Embryonic facial prominence (tissue), 1 donor: Measurements from ENCODE around the gene PCSK6.

Experiments
- DNase-seq: peaks from one replicate; pipeline ENCODE4 v3.0.0-alpha.2; 2016; ENCODE audit errors: extremely low spot score

PCSK6 gene

DNA sequence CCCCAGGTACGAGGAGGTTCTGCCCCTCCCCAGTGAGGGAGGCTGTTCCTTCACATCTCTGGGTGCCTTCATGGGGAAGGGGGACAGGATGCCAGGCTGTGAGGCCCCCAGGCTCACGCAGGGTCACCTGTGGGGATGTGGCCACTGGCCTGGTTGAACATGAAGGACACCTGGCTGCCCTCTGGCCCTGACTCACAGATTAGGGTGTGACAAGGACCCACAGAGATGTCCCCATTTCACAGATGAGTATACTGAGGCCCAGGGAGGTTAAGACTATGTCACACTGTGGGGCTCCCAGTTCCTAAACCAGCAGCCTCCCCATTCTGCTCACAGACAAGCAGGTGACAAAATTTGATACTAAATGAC, 42.4 kb downstream of the PCSK6 start:
- DNase-seq: no peak

- DNase-seq: no peak
Measured at GRCh38 chr15:101446518-101447167, 42.9 kb downstream of the PCSK6 start.

DNA sequence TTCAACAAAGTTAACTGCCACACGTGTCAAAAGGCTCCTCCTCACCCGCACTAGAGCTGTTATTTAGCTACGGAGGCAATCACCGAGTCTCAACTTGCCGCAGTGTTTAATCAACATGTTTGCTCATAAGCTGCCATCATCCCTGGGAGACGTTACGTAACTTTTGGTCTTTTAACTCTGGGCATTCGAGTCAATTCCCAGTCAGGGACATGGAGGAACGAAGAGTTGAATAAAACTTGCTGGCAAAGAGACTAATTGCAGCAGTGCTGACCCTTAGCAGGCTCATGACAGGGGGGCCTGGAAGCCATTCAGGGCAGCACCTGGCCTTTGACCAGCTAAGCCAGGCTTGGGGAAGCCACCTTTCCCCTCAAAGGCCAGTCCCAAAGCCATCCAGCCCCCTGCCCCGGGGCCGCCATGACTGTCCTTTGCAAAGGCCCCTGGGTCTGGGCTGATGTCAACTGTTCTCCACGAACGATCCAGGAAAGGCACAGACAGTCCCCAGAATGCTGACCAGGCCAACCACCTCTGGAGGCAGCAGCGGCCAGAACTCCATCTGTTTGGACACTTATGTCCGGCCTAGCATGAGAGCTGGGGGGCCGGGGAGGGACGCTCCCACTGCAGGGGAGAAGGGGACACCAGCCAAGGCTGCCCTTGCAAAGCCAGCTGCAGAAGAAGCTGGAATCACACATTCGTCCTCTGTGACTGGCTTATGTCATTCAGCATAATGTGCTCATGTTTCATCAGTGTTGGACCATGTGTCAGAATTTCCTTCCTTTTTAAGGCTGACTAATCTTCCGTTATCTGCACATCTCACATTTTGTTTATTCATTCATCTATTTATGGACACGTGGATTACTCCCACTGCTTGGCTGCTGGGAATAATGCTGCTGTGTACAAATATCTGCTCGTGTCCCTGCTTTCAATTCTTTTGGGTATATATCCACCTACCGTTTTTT, 43.7 kb downstream of the PCSK6 start:
- no peak for DNase-seq

GRCh38 chr15:101444807-101445508, 44.5 kb downstream of the PCSK6 start:
- no peak for DNase-seq

DNA sequence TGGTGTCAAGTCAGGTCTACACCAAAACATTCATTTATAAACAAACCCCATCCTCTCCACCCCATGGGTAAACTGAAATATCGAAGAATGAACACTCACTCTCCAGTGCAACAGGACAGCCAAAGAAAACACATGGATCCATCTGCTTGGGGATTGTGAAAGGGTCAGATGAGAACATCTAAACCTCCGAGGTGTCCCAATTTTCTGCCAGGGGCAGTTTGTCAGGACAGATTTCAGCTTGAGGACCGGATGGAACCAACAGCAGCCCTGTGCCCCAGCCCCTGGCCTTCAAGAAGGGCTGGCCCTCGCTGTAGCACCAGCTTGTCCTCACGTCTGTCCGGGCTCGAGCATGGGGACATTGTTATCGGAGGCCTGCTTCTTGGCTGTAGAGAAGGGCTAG, 45.5 kb downstream of the PCSK6 start:
- DNase-seq: no peak

GRCh38 chr15:101442272-101442671, 47.2 kb downstream of the PCSK6 start:
- no peak for DNase-seq

GRCh38 chr15:101441696-101442095, 47.8 kb downstream of the PCSK6 start:
- no peak for DNase-seq

DNA sequence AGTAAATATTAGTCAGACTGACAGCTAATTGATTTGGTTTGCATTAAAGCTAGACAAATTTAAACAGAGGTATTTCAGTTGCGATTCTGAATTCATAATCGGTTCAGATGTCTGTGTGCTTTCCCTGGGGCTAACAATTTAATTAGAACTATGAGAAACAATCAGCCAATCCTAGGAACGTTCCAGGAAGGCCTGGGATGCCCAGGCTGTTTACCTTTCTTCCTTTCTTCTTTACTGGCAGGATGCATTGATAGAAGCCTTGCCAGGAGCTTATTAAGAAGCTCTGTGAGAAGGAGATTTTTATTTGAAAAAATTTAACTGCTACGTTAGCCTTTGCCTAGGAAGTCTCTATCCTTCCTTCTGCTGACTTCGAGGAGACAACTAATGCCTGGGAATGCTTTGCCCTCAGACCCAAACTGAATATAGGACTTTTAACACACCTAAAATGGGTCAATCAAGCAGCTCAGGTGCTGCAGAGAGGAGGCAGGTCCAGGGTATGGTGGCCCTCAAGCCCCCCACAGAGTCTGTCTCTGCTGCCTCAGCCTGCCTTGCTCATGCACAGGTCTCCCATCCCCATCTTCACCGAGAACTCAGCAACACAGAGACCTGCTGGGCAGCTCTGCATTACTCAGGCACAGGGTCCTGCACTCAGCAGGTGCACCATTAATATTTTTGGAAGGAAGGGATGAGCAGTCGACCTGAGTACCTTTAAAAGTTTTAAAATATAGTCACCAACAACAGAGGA, 48.5 kb downstream of the PCSK6 start:
- no peak for DNase-seq

GRCh38 chr15:101439920-101440319, 49.6 kb downstream of the PCSK6 start:
- peak; percentile 43 for DNase-seq

- no peak for DNase-seq
Measured at GRCh38 chr15:101439285-101439919, 50.1 kb downstream of the PCSK6 start.

- DNase-seq: no peak
Measured at GRCh38 chr15:101438482-101439284, 50.8 kb downstream of the PCSK6 start.

- DNase-seq: no peak
Measured at GRCh38 chr15:101437618-101438481, 51.7 kb downstream of the PCSK6 start.

- no peak for DNase-seq
Measured at GRCh38 chr15:101437209-101437608, 52.3 kb downstream of the PCSK6 start.

DNA sequence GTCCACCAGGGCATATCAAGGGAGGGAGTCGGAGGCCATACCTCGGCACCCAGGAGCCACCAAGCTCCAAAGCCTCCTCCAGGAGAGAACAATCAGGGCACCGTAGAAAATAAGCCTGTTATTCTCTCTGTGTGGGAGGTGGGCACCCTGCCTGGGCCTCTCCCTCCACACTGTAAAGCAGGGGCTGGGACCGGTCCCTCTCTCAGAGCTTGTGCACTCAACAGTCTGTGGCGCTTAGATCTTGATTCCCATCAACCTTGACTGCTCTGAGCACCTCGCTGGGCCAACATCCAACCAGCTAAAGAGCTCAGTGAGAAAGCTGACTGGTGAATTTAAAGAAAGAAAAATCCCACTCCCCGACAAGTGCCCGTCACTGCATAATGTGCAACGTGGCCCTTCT, 53.0 kb downstream of the PCSK6 start:
- no peak for DNase-seq

- DNase-seq: no peak
Measured at GRCh38 chr15:101435761-101436160, 53.7 kb downstream of the PCSK6 start.

GRCh38 chr15:101434032-101434920, 55.2 kb downstream of the PCSK6 start:
- DNase-seq: no peak

- no peak for DNase-seq
Measured at GRCh38 chr15:101433396-101433795, 56.1 kb downstream of the PCSK6 start.

DNA sequence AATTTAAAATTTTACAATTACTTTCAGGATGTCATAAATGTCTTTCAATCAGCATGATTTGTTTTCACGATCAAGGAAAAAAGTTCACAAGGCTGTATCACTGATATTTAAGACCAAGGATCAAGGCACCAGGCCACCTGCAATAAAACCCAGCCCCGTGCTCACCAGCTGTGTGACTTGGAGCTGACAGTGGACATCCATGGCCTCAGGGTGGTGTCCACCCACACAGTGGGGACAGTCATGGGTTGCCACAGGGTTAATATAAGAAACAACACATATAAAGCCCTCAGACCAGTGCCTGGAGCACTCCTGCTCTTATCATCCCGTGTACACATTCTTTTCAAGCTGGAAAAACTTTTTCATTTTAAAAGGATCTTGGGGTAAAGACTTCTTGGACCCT, 56.5 kb downstream of the PCSK6 start:
- DNase-seq: no peak
